HG03280 (cell line): ENCODE results near the gene UBE2L6.

Experiments used
- ATAC-seq: cut with Tn5 transposase; IDR thresholded peaks from one replicate; pipeline ENCODE4 v1.9.1; 2021; ENCODE audit warnings: mild to moderate bottlenecking, moderate library complexity; ENCODE audit not compliant: unreplicated experiment

UBE2L6 gene

DNA sequence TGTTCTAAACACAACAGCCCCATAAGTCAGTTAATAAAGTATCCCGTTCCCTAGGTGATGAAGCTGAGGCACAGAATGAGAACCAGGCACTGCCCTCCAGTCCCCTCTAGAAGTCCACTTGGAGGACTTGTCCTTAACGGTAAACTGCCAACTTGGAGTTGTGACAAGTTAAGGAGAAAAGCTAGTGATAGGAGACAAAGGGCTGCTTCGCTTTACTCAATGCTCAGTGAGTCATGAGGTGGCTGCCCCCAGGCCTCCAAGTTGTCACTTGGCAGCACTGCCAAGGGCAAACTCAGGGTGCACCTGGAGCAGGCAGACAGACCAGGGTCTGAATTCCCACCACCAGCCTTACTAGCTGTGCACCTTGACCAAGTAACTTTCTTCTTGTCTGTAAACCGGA, 65.5 kb downstream of the UBE2L6 start:
- ATAC-seq, result no peak
